Measurements from ENCODE around the gene TNFRSF11A.
A peak's percentile ranks its signal among the peaks of the same experiment; 100 is the strongest.

The TNFRSF11A gene

GRCh38 chr18:62325806-62326645, 916 bp downstream of the TNFRSF11A start:
- peak; percentile 52 for DNase-seq (ENCODE audit: low read depth, low spot score)

GRCh38 chr18:62326646-62327348, 1.7 kb downstream of the TNFRSF11A start:
- DNase-seq (ENCODE audit: low read depth, low spot score), result no peak

GRCh38 chr18:62327977-62328376, 2.9 kb downstream of the TNFRSF11A start:
- no peak for DNase-seq (ENCODE audit: low read depth, low spot score)

GRCh38 chr18:62328586-62329525, 3.7 kb downstream of the TNFRSF11A start:
- no peak for DNase-seq (ENCODE audit: low read depth, low spot score)

GRCh38 chr18:62329691-62330454, 4.8 kb downstream of the TNFRSF11A start:
- peak; percentile 77 for DNase-seq (ENCODE audit: low read depth, low spot score)

- DNase-seq (ENCODE audit: low read depth, low spot score), result no peak
Observed at GRCh38 chr18:62330650-62331049, 5.5 kb downstream of the TNFRSF11A start.

GRCh38 chr18:62331581-62332356, 6.7 kb downstream of the TNFRSF11A start:
- no peak for DNase-seq (ENCODE audit: low read depth, low spot score)

GRCh38 chr18:62332431-62332830, 7.3 kb downstream of the TNFRSF11A start:
- DNase-seq (ENCODE audit: low read depth, low spot score), result no peak

- no peak for DNase-seq (ENCODE audit: low read depth, low spot score)
Observed at GRCh38 chr18:62332964-62333695, 8.0 kb downstream of the TNFRSF11A start.

GRCh38 chr18:62334120-62334519, 9.0 kb downstream of the TNFRSF11A start:
- peak; percentile 39 for DNase-seq (ENCODE audit: low read depth, low spot score)

GRCh38 chr18:62335494-62335893, 10.4 kb downstream of the TNFRSF11A start:
- no peak for DNase-seq (ENCODE audit: low read depth, low spot score)

GRCh38 chr18:62336618-62337017, 11.5 kb downstream of the TNFRSF11A start:
- no peak for DNase-seq (ENCODE audit: low read depth, low spot score)

- DNase-seq (ENCODE audit: low read depth, low spot score), result no peak
Observed at GRCh38 chr18:62337336-62337735, 12.2 kb downstream of the TNFRSF11A start.

GRCh38 chr18:62338446-62339105, 13.5 kb downstream of the TNFRSF11A start:
- no peak for DNase-seq (ENCODE audit: low read depth, low spot score)

- peak; percentile 70 for DNase-seq (ENCODE audit: low read depth, low spot score)
Observed at GRCh38 chr18:62339106-62339988, 14.2 kb downstream of the TNFRSF11A start.

GRCh38 chr18:62340996-62341395, 15.9 kb downstream of the TNFRSF11A start:
- no peak for DNase-seq (ENCODE audit: low read depth, low spot score)

- peak; percentile 34 for DNase-seq (ENCODE audit: low read depth, low spot score)
Observed at GRCh38 chr18:62341473-62341872, 16.4 kb downstream of the TNFRSF11A start.

- no peak for DNase-seq (ENCODE audit: low read depth, low spot score)
Observed at GRCh38 chr18:62342884-62343283, 17.8 kb downstream of the TNFRSF11A start.

Data from astrocyte of the hippocampus (primary cell).